GM20000 (cell line): ENCODE measurements around the gene ANTKMT.

Experiments
- DNase-seq: peaks from one replicate; pipeline ENCODE4 v3.0.0; 2012; ENCODE audit warnings: low spot score
- TF ChIP-seq, protein P1 (sequence below): IDR thresholded peaks from 2 replicates; pipeline ENCODE4 v1.5.1; 2012; ENCODE audit warnings: mild to moderate bottlenecking, control low read depth; ENCODE audit errors: extremely low read depth, missing control alignments

The ANTKMT gene

GRCh38 chr16:724188-725040 is 3.5 kb downstream of the ANTKMT start:
- TF ChIP-seq, protein P1, sequence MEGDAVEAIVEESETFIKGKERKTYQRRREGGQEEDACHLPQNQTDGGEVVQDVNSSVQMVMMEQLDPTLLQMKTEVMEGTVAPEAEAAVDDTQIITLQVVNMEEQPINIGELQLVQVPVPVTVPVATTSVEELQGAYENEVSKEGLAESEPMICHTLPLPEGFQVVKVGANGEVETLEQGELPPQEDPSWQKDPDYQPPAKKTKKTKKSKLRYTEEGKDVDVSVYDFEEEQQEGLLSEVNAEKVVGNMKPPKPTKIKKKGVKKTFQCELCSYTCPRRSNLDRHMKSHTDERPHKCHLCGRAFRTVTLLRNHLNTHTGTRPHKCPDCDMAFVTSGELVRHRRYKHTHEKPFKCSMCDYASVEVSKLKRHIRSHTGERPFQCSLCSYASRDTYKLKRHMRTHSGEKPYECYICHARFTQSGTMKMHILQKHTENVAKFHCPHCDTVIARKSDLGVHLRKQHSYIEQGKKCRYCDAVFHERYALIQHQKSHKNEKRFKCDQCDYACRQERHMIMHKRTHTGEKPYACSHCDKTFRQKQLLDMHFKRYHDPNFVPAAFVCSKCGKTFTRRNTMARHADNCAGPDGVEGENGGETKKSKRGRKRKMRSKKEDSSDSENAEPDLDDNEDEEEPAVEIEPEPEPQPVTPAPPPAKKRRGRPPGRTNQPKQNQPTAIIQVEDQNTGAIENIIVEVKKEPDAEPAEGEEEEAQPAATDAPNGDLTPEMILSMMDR = no peak
- no peak for DNase-seq

- DNase-seq = no peak
- TF ChIP-seq, protein P1 = no peak
These were observed 4.1 kb downstream of the ANTKMT start for GRCh38 chr16:725041-725376.

GRCh38 chr16:725463-726187 is 4.7 kb downstream of the ANTKMT start:
- DNase-seq = no peak
- TF ChIP-seq, protein P1 = no peak

GRCh38 chr16:726188-726437 is 5.2 kb downstream of the ANTKMT start:
- no peak for DNase-seq
- TF ChIP-seq, protein P1 = no peak

DNA sequence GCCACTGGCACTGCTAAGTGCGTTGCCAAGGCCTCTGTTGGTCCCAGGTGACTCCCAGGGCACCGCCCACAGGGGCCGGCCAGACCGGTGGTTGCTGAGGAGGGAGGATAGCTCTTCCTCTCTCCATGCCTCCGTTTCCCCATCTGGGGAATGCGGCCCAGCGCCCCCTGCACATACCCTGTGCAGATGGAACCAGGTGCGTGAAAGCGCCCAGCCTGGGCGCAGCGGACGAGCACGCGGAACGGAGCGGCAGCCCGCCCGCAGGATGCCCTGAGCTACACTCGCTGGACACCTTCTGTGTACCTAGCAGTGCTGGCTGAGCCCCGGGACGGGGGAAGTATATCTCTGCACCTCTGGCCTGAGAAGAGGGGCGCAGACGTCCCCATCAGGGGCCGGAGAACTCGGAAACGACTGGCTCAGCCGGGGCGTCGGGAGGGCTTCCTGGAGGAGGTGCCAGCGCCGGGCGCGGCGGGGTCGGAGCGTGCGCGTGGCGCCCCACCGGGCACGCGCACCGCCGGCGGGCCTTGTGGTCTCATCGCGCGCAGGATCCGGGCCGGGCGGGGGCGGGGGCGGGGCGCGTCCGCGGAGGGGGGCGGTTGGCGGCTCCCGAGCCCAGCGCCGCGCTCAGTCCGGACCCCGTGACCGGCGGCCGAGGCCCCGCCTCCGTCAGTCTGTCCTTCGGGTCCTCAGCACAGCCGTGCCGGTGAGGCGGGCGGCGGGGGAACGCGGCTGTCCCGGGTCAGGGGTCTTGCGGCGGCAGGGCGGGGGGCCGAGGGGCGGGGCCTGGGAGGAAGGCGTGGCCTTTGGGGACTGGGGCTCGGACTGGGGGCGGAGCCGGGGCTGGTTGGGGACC is 5.7 kb downstream of the ANTKMT start, which contains the start of the genes CCDC78 and HAGHL:
TSS of gene CCDC78 (minus strand) at position 6 of the 853 bp plus-strand sequence. CDS start 76 bp downstream, outside the sequence.
TSS of gene HAGHL (plus strand) at position 669 of the 853 bp plus-strand sequence. CDS start 404 bp downstream, outside the sequence.
- TF ChIP-seq, protein P1 = no peak
- peak; percentile 92 for DNase-seq

DNA sequence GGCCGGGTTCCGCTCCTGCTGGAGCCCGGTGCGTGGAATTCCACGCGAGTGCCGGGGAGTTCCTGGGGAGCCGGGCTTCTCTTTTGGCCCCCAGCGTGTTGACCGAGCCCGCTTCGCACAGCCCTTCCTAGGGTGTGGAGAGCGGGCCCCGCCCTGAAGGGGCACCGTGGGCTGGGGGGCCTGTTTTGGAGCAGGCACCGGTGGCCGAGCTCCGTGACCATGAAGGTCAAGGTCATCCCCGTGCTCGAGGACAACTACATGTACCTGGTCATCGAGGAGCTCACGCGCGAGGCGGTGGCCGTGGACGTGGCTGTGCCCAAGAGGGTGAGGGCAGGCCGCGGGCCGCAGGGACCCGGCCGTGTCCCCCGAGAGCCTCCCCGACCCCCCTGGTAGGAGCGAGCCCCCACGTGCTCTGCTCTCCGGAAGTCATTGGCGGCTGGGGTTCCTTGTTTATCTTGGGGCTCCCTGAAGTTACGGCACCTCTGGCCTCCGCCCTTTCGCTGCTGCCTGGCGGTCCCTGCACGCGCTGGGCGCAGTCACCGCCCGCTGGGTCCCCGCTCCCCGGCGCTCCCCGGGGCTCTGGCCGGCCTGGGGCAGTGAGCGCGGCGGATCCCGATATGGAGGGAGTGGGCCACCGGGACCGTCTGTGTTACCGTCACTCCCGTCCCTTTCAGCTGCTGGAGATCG is 6.5 kb downstream of the ANTKMT start:
- DNase-seq = peak; percentile 74
- TF ChIP-seq, protein P1 = no peak
